CD4-positive, alpha-beta T cell treated with Interleukin-1 beta for 1 hour (primary cell): ENCODE results near the gene REM2.
"Not testable (repeated sequence)": the region's sequence is repeated elsewhere in the genome, so short reads cannot be mapped to it uniquely, and the experiment has no call there.

Source experiments
- DNase-seq, 2 donors: peaks; one replicate each; pipeline ENCODE4 v3.0.0-alpha.2; 2020 to 2022

REM2 gene

GRCh38 chr14:22848351-22849164 is 34.5 kb upstream of the REM2 start:
- no peak for DNase-seq

- no peak for DNase-seq
Measured at GRCh38 chr14:22849212-22849819, 33.7 kb upstream of the REM2 start.

- peak in 1 of 2 donors; percentile 39 for DNase-seq
Measured at GRCh38 chr14:22850944-22851764, 31.9 kb upstream of the REM2 start.

- not testable (repeated sequence) for DNase-seq
Measured at GRCh38 chr14:22852178-22852577, 30.8 kb upstream of the REM2 start.

GRCh38 chr14:22852599-22852939 is 30.5 kb upstream of the REM2 start:
- no peak for DNase-seq

- DNase-seq: peak; percentile 86 to 89
Measured at GRCh38 chr14:22852940-22853767, 29.9 kb upstream of the REM2 start.

- not testable (repeated sequence) for DNase-seq
Measured at GRCh38 chr14:22854296-22854695, 28.7 kb upstream of the REM2 start.

GRCh38 chr14:22854963-22855724 is 27.9 kb upstream of the REM2 start:
- no peak for DNase-seq

GRCh38 chr14:22856428-22856827 is 26.6 kb upstream of the REM2 start:
- no peak for DNase-seq

GRCh38 chr14:22860377-22860776 is 22.6 kb upstream of the REM2 start:
- DNase-seq: not testable (repeated sequence)

GRCh38 chr14:22861651-22862050 is 21.4 kb upstream of the REM2 start:
- no peak for DNase-seq

- DNase-seq: no peak
Measured at GRCh38 chr14:22864979-22865378, 18.0 kb upstream of the REM2 start.

GRCh38 chr14:22865424-22866405 is 17.3 kb upstream of the REM2 start:
- DNase-seq: no peak

GRCh38 chr14:22866874-22867273 is 16.1 kb upstream of the REM2 start:
- no peak for DNase-seq

- DNase-seq: no peak
Measured at GRCh38 chr14:22870811-22871223, 12.2 kb upstream of the REM2 start.

- peak; percentile 83 to 84 for DNase-seq
Measured at GRCh38 chr14:22871224-22872032, 11.6 kb upstream of the REM2 start, which contains the start of gene LRP10. LRP10 (plus strand) TSS chr14:22871740; CDS start chr14:22872304, 564 bp downstream.

- DNase-seq: peak; percentile 68 to 77
Measured at GRCh38 chr14:22872033-22872832, 10.8 kb upstream of the REM2 start.

- no peak for DNase-seq
Measured at GRCh38 chr14:22872833-22873520, 10.0 kb upstream of the REM2 start.
